ENCODE measurements around the gene TTC39A.

- TF ChIP-seq CTCF (IDR thresholded peaks at IDR 0.05; ENCODE audit: low read depth, low read length) = no peak
- no peak for TF ChIP-seq POLR2A (IDR thresholded peaks at IDR 0.05; ENCODE audit: extremely low read depth, insufficient read length)
Observed at GRCh38 chr1:51349862-51350261, 19.5 kb upstream of the TTC39A start.

All from NB4 (cell line).